MCF 10A (cell line): ENCODE measurements around the gene SLC45A3. TPM values are rescaled to one million over a fixed set of nuclear protein-coding genes. Genes with fewer than 3 reads are reported as not detected.
"Not testable (repeated sequence)": the region's sequence is repeated elsewhere in the genome, so short reads cannot be mapped to it uniquely, and the experiment has no call there.

ENCODE experiments used
- BruUV-seq: library from RNA; stranded (reverse); fragments of 400-500 nt; replicated peaks from 2 replicates; lab custom pipeline; 2021; lab: Mats Ljungman, UMichigan
- CTCF ChIA-PET: fragments of 300-600 bp; sonication (Branson Sonifier 250); formaldehyde crosslinking; extraction: SDS; loops from one replicate; lab custom pipeline; 2021; ENCODE audit warnings: antibody characterized with exemption, inconsistent platforms; lab: Yijun Ruan, JAX
- POLR2A ChIA-PET: fragments of 300-600, 350-650 bp; sonication (Branson Sonifier 250); formaldehyde crosslinking; extraction: SDS; loops from one replicate; lab custom pipeline; 2020; ENCODE audit warnings: antibody characterized with exemption, inconsistent platforms; lab: Yijun Ruan, JAX
- DNase-seq: peaks from one replicate; pipeline ENCODE4 v3.0.0-alpha.2; 2018; ENCODE audit not compliant: unreplicated experiment
- H3K27ac Mint-ChIP-seq: one replicate; pipeline ENCODE4 v1.8.0; 2022; ENCODE audit warnings: mild to moderate bottlenecking, low read depth, mixed read lengths; ENCODE audit not compliant: unreplicated experiment
- H3K27me3 Mint-ChIP-seq: one replicate; pipeline ENCODE4 v1.8.0; 2022; ENCODE audit warnings: mixed read lengths; ENCODE audit not compliant: insufficient read depth, unreplicated experiment
- H3K36me3 Mint-ChIP-seq: one replicate; pipeline ENCODE4 v1.8.0; 2022; ENCODE audit warnings: mild to moderate bottlenecking, moderate library complexity, mixed read lengths; ENCODE audit not compliant: insufficient read depth, unreplicated experiment
- H3K4me1 Mint-ChIP-seq: one replicate; pipeline ENCODE4 v1.8.0; 2022; ENCODE audit warnings: mixed read lengths; ENCODE audit not compliant: insufficient read depth, unreplicated experiment
- H3K4me3 Mint-ChIP-seq: one replicate; pipeline ENCODE4 v1.8.0; 2022; ENCODE audit warnings: mild to moderate bottlenecking, moderate library complexity, mixed read lengths; ENCODE audit not compliant: unreplicated experiment
- H3K9me3 Mint-ChIP-seq: one replicate; pipeline ENCODE4 v1.8.0; 2022; ENCODE audit warnings: mixed read lengths; ENCODE audit not compliant: unreplicated experiment
- CTCF ChIP-seq: fragments of 200-600 bp; IDR thresholded peaks from one replicate; pipeline ENCODE4 v1.8.0; 2022; ENCODE audit warnings: antibody characterized with exemption, mild to moderate bottlenecking; ENCODE audit not compliant: unreplicated experiment
- intact Hi-C: fragments of 100-400 bp; cut with micrococcal nuclease; formaldehyde crosslinking; loops from 2 replicates; pipeline ENCODE4 v1.14.1; 2022
- total RNA-seq: library from RNA; stranded (reverse); gene quantifications from 2 replicates; pipeline ENCODE4 v1.2.3, GENCODE V29; 2022

The SLC45A3 gene
- total RNA-seq, 1 experiment from 2014 or later = 3.1 TPM

- H3K9me3 Mint-ChIP-seq = no peaks in the 10 kb centered on the region
- CTCF ChIA-PET = interaction anchor here (0.7 to 17.2 kb wide), 13 partner anchors 9 to 302 kb away, joined by 3 to 381 read pairs (median 6); no protein-coding TSS in a partner anchor
These were observed 43.6 kb downstream of the SLC45A3 start for GRCh38 chr1:205636732-205637131.

DNA sequence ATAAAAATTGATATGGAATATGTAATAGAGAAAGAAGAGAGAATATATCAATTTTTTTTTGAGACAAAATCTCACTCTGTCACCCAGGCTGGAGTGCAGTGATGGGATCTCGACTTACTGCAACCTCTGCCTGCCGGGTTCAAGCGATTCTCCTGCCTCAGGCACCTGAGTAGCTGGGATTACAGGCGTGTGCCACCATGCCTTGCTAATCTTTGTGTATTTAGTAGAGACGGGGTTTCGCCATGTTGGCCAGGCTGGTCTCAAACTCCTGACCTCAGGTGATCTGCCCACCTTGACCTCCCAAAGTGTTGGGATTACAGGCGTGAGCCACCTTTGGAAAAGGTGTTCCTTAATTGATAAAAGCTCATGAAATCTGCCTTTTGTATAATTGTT lies 44.2 kb downstream of the SLC45A3 start:
- DNase-seq, BruUV-seq, H3K4me3 Mint-ChIP-seq, H3K9me3 Mint-ChIP-seq, intact Hi-C loops, H3K36me3 Mint-ChIP-seq, H3K27me3 Mint-ChIP-seq: not testable (repeated sequence)
- H3K4me1 Mint-ChIP-seq = peaks cover 28% of the 10 kb centered on the region
- ChIA-PET CTCF (interaction anchor here (0.7 to 17.2 kb wide), 17 partner anchors 10 to 587 kb away, joined by 3 to 381 read pairs (median 4); no protein-coding TSS in a partner anchor), POLR2A (interaction anchor here (0.6 to 11.6 kb wide), 29 partner anchors 8 to 318 kb away, joined by 3 to 555 read pairs (median 4); partner anchors contain the start of genes CDK18 and NUCKS1)
- H3K27ac Mint-ChIP-seq = peak overlapping the region; percentile 32

More at GRCh38 chr1:205636732-205637131, 43.6 kb downstream of the SLC45A3 start:
- no peak for DNase-seq
- Mint-ChIP-seq H3K36me3 (no peaks in the 10 kb centered on the region), H3K27me3 (no peaks in the 10 kb centered on the region), H3K27ac (no peak overlapping the region), H3K4me3 (no peak overlapping the region), H3K4me1 (peaks cover 28% of the 10 kb centered on the region)
- intact Hi-C loops = no loop called here
- TF ChIP-seq CTCF = no peak
- POLR2A ChIA-PET = interaction anchor here (0.6 to 11.6 kb wide), 21 partner anchors 8 to 815 kb away, joined by 3 to 555 read pairs (median 5); partner anchors contain the start of genes CDK18 and NUCKS1
- BruUV-seq = no TSS peak

DNA sequence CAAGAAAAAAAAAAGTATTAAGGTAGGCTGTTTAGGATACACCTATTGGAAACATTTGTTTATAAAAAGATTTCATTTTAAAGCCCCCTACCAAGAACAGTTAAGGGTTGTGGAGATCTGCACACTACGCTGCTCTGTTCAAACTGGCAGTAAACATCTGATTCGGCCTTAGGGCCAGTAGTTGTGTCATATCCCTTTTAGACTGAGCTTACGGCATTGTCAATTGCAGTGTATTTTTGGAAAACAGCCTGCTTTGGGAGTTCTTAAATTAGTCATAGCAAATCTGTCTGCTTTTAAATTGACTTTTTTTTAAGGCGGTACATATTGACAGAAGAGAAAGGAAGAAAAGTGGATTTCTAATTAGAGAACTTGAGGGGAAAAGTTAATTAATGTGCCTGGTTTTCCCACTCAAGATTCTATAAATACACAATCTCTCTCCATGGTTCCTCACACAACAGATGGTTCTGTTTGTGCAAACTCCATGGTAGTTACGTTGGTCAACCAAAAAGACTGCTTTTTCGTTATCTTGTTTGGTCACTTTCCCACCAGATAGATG lies 46.8 kb downstream of the SLC45A3 start:
- Mint-ChIP-seq H3K27ac (peak overlapping the region; percentile 52), H3K36me3 (peaks cover 11% of the 10 kb centered on the region), H3K4me3 (peak overlapping the region; percentile 90), H3K4me1 (peaks cover 37% of the 10 kb centered on the region), H3K27me3 (no peaks in the 10 kb centered on the region), H3K9me3 (no peaks in the 10 kb centered on the region)
- no peak for TF ChIP-seq CTCF
- POLR2A ChIA-PET = interaction anchor here (0.7 to 11.6 kb wide), 30 partner anchors 9 to 1399 kb away, joined by 3 to 555 read pairs (median 8); partner anchors contain the start of genes C1orf116, CDK18, NUCKS1 and RAB29
- intact Hi-C loops = loop anchor here (2.0 kb wide), 1 partner anchor 91 kb away; no protein-coding TSS in a partner anchor
- BruUV-seq = no TSS peak
- peak; percentile 88 for DNase-seq
- CTCF ChIA-PET = interaction anchor here (0.6 to 7.2 kb wide), 17 partner anchors 15 to 1263 kb away, joined by 3 to 185 read pairs (median 7); partner anchors contain the start of gene PIK3C2B

DNA sequence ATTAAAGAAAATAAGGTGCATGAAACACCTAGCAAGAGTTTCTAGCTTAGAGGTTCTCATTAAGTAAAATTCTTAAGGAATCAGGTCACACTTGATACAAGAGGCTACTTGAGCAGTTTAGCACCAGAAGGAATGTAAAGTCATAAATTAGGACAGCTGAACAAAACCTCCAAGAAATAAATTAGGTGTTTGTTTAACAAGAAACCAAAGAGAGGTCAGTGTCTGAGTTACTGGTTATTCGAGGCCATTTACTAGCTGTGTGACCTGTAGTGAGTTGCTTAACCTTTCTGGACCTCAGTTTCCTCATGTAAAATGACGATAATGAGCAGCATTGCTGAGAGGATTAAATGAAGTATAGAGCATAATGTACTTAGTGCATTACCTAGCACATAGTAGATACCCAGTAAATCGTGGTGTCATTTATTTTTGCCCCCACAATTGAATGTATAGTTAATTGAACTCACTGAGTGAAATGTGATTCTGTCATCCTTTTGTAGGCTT lies 47.6 kb downstream of the SLC45A3 start:
- Mint-ChIP-seq H3K9me3 (no peaks in the 10 kb centered on the region), H3K4me3 (peak overlapping the region; percentile 90), H3K36me3 (peaks cover 14% of the 10 kb centered on the region), H3K4me1 (peaks cover 37% of the 10 kb centered on the region), H3K27me3 (no peaks in the 10 kb centered on the region), H3K27ac (peak overlapping the region; percentile 91)
- DNase-seq = no peak
- intact Hi-C loops = loop anchor here (1.0 to 2.0 kb wide), 4 partner anchors 25 to 103 kb away; no protein-coding TSS in a partner anchor
- BruUV-seq = no TSS peak
- TF ChIP-seq CTCF = no peak
- ChIA-PET CTCF (interaction anchor here (0.5 to 7.2 kb wide), 36 partner anchors 10 to 1264 kb away, joined by 3 to 185 read pairs (median 4); partner anchors contain the start of genes PIK3C2B and SLC45A3), POLR2A (interaction anchor here (0.6 to 11.6 kb wide), 43 partner anchors 9 to 1400 kb away, joined by 3 to 555 read pairs (median 6); partner anchors contain the start of genes C1orf116, CDK18, NUCKS1 and RAB29)
